ENCODE measurements around the gene CXXC1. TPM values are rescaled to one million over a fixed set of nuclear protein-coding genes. Genes with fewer than 3 reads are reported as not detected.

Gene CXXC1
- total and polyA plus RNA-seq, 2 of the 13 experiments (the other 11 are each of a cell fraction or from before 2014, with no cell fraction given): 32.9 to 39.0 TPM

DNA sequence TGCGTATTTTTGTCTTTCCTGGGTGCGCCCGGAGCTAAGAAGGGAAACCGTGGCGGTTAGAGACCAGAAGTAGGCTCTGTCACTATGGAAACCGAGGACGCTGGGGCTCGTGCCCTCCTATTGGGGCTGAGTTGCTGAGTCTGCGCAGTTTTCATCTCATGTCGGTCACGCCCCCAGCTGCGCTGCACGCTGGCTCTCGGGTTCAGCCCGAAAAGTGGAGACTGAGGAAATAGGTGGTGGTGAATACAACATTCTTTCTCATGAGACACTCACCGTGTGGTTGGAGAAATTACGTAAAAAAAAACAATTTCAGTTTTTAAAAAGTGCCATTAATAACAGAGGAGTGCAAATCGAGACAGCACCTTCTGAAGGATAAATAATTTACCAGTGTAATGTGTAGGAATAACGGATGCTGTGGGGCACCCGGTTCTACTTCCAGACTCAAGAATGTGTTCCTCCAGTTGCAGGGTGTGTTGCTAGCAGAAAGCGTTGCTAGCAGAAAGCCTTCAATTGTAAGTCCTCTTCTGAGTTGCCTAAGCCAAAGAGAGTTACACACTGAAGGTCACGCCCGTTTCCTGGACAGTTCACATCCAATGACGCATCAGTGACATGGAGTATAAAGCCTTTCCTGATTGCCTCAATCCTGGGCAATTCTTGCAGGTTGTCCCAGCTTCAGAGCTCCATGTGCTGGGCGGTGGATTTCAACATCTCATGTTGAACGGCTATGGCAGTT, 20.4 kb upstream of the CXXC1 start (continued):
- TF ChIP-seq SMAD1 (CRISPR knock-in tag; IDR thresholded peaks at IDR 0.05; ENCODE audit: borderline replicate concordance, low read depth) (no peak), CSRNP2 (CRISPR knock-in tag; conservative IDR thresholded peaks at IDR 0.05; ENCODE audit: low read depth) (no peak), HMG20A (CRISPR knock-in tag; IDR thresholded peaks at IDR 0.05; ENCODE audit: borderline replicate concordance) (peak; percentile 25; the same call in 1 of the 2 replicates), MTERF4 (CRISPR knock-in tag; IDR thresholded peaks at IDR 0.05) (peak; percentile 37; the same call in 1 of the 2 replicates), REL (CRISPR knock-in tag; conservative IDR thresholded peaks at IDR 0.05) (no peak), KAT8 (CRISPR knock-in tag; IDR thresholded peaks at IDR 0.05) (peak; percentile 7; the same call in 1 of the 2 replicates), JUNB (CRISPR knock-in tag; IDR thresholded peaks at IDR 0.05; ENCODE audit: borderline replicate concordance) (no peak)
- TF ChIP-seq, protein P1, sequence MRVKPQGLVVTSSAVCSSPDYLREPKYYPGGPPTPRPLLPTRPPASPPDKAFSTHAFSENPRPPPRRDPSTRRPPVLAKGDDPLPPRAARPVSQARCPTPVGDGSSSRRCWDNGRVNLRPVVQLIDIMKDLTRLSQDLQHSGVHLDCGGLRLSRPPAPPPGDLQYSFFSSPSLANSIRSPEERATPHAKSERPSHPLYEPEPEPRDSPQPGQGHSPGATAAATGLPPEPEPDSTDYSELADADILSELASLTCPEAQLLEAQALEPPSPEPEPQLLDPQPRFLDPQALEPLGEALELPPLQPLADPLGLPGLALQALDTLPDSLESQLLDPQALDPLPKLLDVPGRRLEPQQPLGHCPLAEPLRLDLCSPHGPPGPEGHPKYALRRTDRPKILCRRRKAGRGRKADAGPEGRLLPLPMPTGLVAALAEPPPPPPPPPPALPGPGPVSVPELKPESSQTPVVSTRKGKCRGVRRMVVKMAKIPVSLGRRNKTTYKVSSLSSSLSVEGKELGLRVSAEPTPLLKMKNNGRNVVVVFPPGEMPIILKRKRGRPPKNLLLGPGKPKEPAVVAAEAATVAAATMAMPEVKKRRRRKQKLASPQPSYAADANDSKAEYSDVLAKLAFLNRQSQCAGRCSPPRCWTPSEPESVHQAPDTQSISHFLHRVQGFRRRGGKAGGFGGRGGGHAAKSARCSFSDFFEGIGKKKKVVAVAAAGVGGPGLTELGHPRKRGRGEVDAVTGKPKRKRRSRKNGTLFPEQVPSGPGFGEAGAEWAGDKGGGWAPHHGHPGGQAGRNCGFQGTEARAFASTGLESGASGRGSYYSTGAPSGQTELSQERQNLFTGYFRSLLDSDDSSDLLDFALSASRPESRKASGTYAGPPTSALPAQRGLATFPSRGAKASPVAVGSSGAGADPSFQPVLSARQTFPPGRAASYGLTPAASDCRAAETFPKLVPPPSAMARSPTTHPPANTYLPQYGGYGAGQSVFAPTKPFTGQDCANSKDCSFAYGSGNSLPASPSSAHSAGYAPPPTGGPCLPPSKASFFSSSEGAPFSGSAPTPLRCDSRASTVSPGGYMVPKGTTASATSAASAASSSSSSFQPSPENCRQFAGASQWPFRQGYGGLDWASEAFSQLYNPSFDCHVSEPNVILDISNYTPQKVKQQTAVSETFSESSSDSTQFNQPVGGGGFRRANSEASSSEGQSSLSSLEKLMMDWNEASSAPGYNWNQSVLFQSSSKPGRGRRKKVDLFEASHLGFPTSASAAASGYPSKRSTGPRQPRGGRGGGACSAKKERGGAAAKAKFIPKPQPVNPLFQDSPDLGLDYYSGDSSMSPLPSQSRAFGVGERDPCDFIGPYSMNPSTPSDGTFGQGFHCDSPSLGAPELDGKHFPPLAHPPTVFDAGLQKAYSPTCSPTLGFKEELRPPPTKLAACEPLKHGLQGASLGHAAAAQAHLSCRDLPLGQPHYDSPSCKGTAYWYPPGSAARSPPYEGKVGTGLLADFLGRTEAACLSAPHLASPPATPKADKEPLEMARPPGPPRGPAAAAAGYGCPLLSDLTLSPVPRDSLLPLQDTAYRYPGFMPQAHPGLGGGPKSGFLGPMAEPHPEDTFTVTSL (CRISPR knock-in tag; IDR thresholded peaks at IDR 0.05; ENCODE audit: borderline replicate concordance): peak; percentile 36; the same call in 1 of the 2 replicates
